K562 (cell line): ENCODE measurements around the gene CPVL. TPM values are rescaled to one million over a fixed set of nuclear protein-coding genes. Genes with fewer than 3 reads are reported as not detected.

ENCODE experiments used
- CHD4 ChIP-seq: fragments of 200-600 bp; sonication (generic); IDR thresholded peaks from 3 replicates; pipeline ENCODE4 v1.6.1; 2012; ENCODE audit warnings: low read depth, mild to moderate bottlenecking, mixed read lengths, low read length, inconsistent platforms; ENCODE audit not compliant: insufficient read depth, insufficient replicate concordance, poor library complexity, severe bottlenecking
- FOSL1 ChIP-seq: fragments of 200-800 bp; sonication (Bioruptor generic); conservative IDR thresholded peaks from 2 replicates; pipeline ENCODE4 v1.6.1; 2016; ENCODE audit warnings: missing genetic modification characterization, missing compliant biosample characterization
- MAFK ChIP-seq: IDR thresholded peaks from 2 replicates; pipeline ENCODE4 v1.6.1; 2011; ENCODE audit warnings: low read length, improper control_type of control experiment
- NBN ChIP-seq: fragments of 450-650 bp; IDR thresholded peaks from 2 replicates; pipeline ENCODE4 v1.6.1; 2016; ENCODE audit warnings: low read depth, mild to moderate bottlenecking
- NFE2L1 ChIP-seq: fragments of 450-650 bp; IDR thresholded peaks from 2 replicates; pipeline ENCODE4 v1.6.1; 2016; ENCODE audit warnings: missing genetic modification characterization, low read depth, mild to moderate bottlenecking, missing compliant biosample characterization, moderate library complexity, borderline replicate concordance
- RAD21 ChIP-seq, 2 experiments: fragments of 250-450 bp in 1 of 2; fragments of 450-650 bp in 1 of 2; sonication (Bioruptor Pico) in 1 of 2; formaldehyde crosslinking in 1 of 2; IDR thresholded peaks in 1 of 2; conservative IDR thresholded peaks in 1 of 2; 2 replicates each; pipeline versions ENCODE4 v1.4.0 to v1.8.0; 2020 to 2022; ENCODE audit warnings: mild to moderate bottlenecking in 2 of 2, moderate library complexity in 1 of 2
- REST ChIP-seq, 2 experiments: fragments of 450-650 bp; formaldehyde crosslinking in 1 of 2; IDR thresholded peaks; 2 replicates each; pipeline versions ENCODE4 v1.4.0 to v1.6.1; 2014 to 2020; ENCODE audit warnings: mild to moderate bottlenecking in 2 of 2, borderline replicate concordance in 1 of 2, low read depth in 1 of 2
- ZNF398 ChIP-seq: fragments of 250-450 bp; sonication (Bioruptor Pico); IDR thresholded peaks from 2 replicates; pipeline ENCODE4 v1.8.0; 2021; ENCODE audit warnings: moderate library complexity, mild to moderate bottlenecking, inconsistent platforms
- ZNF740 ChIP-seq, 3 experiments: fragments of 200-800 bp in 1 of 3; sonication (Bioruptor generic) in 1 of 3; sonication (generic) in 1 of 3; formaldehyde crosslinking in 1 of 3; IDR thresholded peaks; 2 replicates each; pipeline versions ENCODE4 v1.6.1 to v1.8.0; 2016 to 2022; ENCODE audit warnings: mild to moderate bottlenecking in 2 of 3, missing compliant biosample characterization in 2 of 3, missing genetic modification characterization in 2 of 3, missing genetic modification reagents in 1 of 3
- polyA plus RNA-seq, 8 experiments: library from polyadenylated mRNA; depleted of rRNA in 4 of 8; stranded (reverse) in 5 of 8; unstranded in 3 of 8; fragments of >200 nt; fragmentation: Nextera tagmentation in 2 of 8; fragmentation: Illumina TruSeq in 1 of 8; extraction: Ambion mirVana in 2 of 8; extraction: Trizol in 1 of 8; gene quantifications; 2 replicates each; pipeline versions ENCODE4 v1.2.1 to v1.2.3, GENCODE V29; 2011 to 2014; ENCODE audit warnings: inconsistent platforms in 1 of 8, missing spikeins in 1 of 8
- total RNA-seq, 7 experiments: library from RNA; depleted of rRNA in 6 of 7; stranded (reverse); fragments of >200 nt in 6 of 7; fragmentation: Illumina TruSeq in 2 of 7; extraction: Trizol in 2 of 7; gene quantifications; 2 replicates each; pipeline versions ENCODE4 v1.2.1 to v1.2.3, GENCODE V29; 2011 to 2021; ENCODE audit warnings: low replicate concordance in 1 of 7

Gene CPVL
- total and polyA plus RNA-seq, 9 of the 15 experiments (the other 6 are each of a cell fraction or from before 2014, with no cell fraction given): 0.89 to 2.4 (median 1.5) TPM

- peak; percentile 24; the same call in 1 of the 2 replicates for TF ChIP-seq REST (IDR thresholded peaks at IDR 0.05; ENCODE audit: borderline replicate concordance)
- TF ChIP-seq REST (CRISPR knock-in tag; IDR thresholded peaks at IDR 0.05; ENCODE audit: low read depth): no peak
- no peak for TF ChIP-seq CHD4
- TF ChIP-seq NFE2L1: no peak
- TF ChIP-seq MAFK: no peak
- peak; percentile 69 for TF ChIP-seq ZNF740 (CRISPR knock-in tag; IDR thresholded peaks at IDR 0.05)
- no peak for TF ChIP-seq ZNF740 (tag; IDR thresholded peaks at IDR 0.05)
- no peak for TF ChIP-seq NBN
- TF ChIP-seq ZNF398 (CRISPR knock-in tag): no peak
- TF ChIP-seq FOSL1 (tag): no peak
- peak; percentile 20 to 60; a peak in 3 of 4 replicates for TF ChIP-seq RAD21 (CRISPR knock-in tag; conservative IDR thresholded peaks at IDR 0.05 in 1 of 2, IDR thresholded peaks at IDR 0.05 in 1 of 2)
Measured at GRCh38 chr7:29102558-29103151, 43.7 kb downstream of the CPVL start (continued).
